PC-3 (cell line): ENCODE data around the gene PLXNA4.

Source experiments
- CTCF ChIP-seq: fragments of 300-600 bp; sonication (generic); conservative IDR thresholded peaks from 2 replicates; pipeline ENCODE4 v1.5.1; 2017; ENCODE audit warnings: antibody characterized with exemption, low read depth, mild to moderate bottlenecking, low read length
- EZH2phosphoT487 ChIP-seq: fragments of 300-600 bp; sonication (generic); IDR thresholded peaks from 2 replicates; pipeline ENCODE4 v1.6.1; 2018; ENCODE audit warnings: mild to moderate bottlenecking, antibody characterized with exemption, low read length, borderline replicate concordance

GRCh38 chr7:132455378-132455777 is 120.9 kb downstream of the PLXNA4 start:
- TF ChIP-seq CTCF (no peak), EZH2phosphoT487 (no peak)
